ENCODE data around the gene CD9. TPM values are rescaled to one million over a fixed set of nuclear protein-coding genes. Genes with fewer than 3 reads are reported as not detected.

The CD9 gene
- total RNA-seq (2014; rRNA removed; shearing (Covaris generic)): 90.5 and 93.5 TPM in 2 replicates

GRCh38 chr12:6200256-6201212 lies at the start of gene CD9:
CD9 (plus strand) TSS chr12:6200400; CDS start chr12:6200500, 100 bp downstream.

Small RNA genes lying within 50 kb of the gene (small RNA-seq; reads per million reads assigned to genes)
- gene ATP5MFP5 (not detected), gene RF00019 (not detected)

Other genes starting within 250 kb of the CD9 start
- gene VWF, start 75.7 kb upstream of the CD9 start, total RNA-seq (2014; rRNA removed; shearing (Covaris generic)): 0.11 and 0.15 TPM in 2 replicates
- not detected in 2 replicates for gene PLEKHG6, start 110.3 kb downstream of the CD9 start, total RNA-seq (2014; rRNA removed; shearing (Covaris generic))
- 140 and 153 TPM in 2 replicates for gene TNFRSF1A, start 141.7 kb downstream of the CD9 start, total RNA-seq (2014; rRNA removed; shearing (Covaris generic))
- 1.0 and 1.7 TPM in 2 replicates for gene SCNN1A, start 175.2 kb downstream of the CD9 start, total RNA-seq (2014; rRNA removed; shearing (Covaris generic))
- gene LTBR, start 183.8 kb downstream of the CD9 start, total RNA-seq (2014; rRNA removed; shearing (Covaris generic)): 118 and 138 TPM in 2 replicates
- gene CD27, start 244.6 kb downstream of the CD9 start, total RNA-seq (2014; rRNA removed; shearing (Covaris generic)): not detected in 2 replicates